CD1c-positive myeloid dendritic cell (primary cell): ENCODE results near the gene HRK.

ENCODE experiments used
- DNase-seq: peaks from one replicate; pipeline ENCODE4 v3.0.0-alpha.2; 2016; ENCODE audit errors: extremely low spot score

Gene HRK

DNA sequence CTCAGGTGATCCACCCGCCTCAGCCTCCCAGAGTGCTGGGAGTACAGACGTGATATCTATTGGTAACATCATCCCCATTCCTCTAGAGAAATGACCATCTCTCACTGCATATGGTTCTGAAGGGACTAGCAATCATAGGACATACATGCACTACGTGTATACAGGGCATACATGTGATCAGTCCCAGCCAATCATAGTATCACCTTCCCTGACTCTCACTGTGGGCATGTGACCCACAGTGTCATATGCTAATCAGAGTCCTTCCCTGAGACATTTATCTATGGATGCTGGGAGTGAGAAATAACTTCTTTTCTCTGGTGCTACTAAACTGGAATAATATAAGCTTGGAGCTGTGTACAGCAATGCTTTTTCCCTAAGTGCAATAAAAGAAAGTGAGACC is 17.4 kb upstream of the HRK start:
- DNase-seq: no peak

DNA sequence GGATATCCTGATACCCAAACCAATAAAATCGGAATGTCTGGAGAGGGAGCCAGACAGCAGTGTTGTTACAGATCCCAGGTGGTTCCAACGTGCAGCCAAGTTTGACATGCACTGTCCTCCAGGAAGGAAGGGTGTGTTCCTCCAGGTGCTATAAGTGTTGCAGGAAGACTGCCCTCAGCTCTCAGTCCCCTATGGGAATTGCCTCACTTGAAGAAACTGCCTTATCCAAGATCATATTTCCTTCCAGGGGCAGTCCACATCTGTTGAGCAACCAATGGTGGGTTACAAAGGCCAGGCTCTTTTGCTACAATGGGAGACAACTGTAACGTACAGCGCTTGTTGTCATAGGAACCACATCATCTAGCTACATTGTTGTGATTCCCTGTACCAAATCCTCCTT is 16.2 kb upstream of the HRK start:
- DNase-seq: no peak

DNA sequence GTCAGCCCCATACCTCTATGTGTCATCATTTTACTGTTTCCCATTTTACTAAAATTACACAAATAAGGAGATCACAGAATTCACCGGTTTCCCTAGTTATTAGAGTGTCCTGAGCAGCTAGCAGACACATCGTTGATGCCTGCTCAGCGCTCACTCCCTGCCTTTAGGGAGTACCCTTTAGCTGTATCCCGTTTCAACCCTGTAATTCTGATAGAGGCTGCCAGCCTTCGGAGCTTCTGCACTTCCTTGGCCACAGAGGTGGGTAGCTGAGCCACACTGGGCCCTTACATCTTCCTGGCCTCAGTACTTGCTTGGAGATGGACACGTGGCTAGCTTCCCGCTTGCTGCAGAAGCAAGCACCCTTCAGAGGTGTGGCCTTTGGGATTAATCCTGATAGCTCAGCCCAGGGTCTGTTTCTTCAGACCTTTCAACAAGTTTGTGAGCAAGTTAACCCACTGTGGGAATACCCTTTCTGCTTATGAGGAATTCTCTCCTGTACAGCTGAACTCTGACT is 15.2 kb upstream of the HRK start:
- DNase-seq: no peak

DNA sequence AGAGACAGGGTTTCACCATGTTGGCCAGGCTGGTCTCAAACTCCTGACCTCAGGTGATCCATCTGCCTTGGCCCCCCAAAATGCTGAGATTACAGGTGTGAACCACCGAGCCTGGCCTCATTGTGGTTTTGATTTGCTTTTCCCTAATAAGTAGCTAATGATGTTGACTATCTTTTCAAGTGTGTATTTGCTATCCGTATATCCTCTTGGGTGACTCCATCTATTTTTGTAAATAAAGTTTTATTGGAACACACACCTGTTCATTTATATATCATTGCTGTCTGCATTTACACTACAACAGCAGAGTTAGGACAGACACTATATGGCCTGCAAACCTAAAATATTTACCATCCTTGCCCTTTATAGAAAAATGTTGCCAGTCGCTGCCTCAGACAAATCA is 13.7 kb upstream of the HRK start:
- DNase-seq: no peak

DNA sequence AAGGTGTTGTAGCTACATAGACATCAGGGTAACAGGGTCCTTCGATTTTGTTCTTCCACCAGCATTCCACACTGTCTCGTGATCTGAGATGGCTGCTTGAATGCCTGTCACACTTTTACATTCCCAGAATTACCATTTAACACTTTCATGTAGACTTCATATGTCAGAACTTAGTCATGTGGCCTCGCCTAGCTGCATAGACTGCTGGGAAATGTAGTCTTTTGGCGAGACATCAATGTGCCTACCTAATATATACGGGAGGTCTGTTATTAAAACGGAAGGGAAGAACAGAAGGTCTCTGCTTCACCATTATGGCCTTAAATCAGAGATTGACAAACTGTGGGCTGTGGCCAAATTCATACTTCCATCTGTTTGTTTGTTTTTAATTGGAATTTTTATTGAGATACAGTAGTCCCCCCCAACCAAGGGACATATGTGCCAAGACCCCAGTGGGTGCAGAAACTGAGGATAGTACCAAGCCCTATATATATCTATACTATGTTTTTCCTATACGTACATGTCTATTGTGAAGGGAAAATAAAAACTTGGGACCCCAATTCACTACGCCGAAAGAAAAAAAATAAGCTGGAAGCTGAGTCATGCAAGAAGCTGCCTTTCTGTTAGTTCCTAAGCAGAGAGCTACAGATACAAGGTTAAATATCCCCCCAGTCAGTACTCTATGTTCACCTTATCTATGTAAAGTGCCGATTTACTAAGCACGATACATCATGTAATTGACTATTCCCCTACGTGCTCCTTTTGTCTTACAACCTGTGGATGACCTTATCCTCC is 11.3 kb upstream of the HRK start:
- DNase-seq: no peak

DNA sequence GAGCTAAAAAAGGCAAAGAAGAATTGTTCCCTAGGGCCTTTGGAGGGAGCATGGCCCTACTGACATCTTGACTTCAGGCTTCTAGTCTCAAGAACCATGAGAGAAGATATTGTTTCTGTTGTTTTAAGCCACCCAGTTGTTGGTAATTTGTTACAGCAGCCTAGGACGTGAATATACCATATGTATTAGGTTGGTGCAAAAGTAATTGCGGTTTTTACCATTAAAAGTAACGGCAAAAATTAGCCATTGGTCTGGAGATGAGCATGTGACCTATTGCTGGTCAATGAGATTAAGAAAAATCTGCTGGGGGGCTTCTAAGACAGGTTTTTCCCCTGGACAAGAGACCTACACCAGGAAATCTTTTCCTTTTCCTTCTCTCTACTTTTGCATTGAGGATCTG is 9.8 kb upstream of the HRK start:
- no peak for DNase-seq

DNA sequence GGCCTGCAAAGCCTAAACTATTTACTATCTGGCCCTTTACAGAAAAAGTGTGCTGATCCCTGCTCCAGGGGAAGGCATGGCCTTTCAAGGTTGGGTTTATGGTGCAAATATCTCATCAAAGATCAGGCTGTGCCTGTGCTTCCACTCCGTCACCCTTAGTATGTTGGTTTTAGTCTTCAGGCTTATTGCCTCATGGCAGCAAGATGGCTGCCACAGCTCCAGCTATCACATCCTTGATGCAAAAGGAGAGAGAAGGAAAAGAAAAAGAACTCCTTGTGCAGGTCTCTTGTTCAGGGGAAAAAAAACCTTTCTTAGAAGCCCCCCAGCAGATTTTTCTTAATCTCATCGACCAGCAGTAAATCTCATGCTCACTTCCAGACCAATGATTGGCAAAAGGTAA is 9.1 kb upstream of the HRK start:
- no peak for DNase-seq

DNA sequence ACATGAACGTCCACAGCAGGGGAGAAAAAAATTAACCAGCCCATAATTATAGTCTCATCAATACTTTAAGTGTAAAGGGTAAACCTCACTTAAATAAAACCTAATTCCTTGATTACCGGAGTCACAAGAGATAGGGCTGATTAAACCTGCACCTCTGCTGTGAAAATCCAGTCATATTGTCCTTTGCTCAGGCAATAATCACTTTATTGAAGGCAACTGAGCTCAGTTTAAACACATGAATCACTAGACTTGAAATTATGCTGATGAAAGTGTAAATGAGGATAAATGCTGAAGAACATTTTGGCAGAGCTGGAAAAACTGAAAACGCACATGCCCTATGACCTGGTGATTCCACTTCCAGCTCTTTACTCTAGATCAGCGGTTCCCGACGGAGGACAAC is 6.7 kb upstream of the HRK start:
- no peak for DNase-seq

DNA sequence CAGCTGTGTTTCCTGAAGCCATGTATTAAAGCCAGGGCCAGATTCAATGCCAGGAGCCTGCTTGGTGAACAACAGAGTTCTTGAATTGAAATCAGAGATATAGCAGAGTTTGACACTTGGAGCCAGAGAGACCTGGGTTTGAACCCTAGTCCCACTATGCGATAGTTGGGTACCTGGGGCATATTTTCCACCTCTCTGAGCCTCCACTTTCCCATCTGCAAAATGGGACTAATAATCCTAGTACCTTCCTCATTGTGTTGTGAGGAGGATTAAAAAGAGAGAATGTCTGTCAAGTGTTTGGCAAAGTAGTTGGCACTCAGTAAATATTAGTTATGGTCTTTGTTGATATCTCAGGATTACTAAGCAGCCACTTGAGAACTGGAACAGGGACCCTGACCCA is 6.0 kb upstream of the HRK start:
- DNase-seq: no peak

DNA sequence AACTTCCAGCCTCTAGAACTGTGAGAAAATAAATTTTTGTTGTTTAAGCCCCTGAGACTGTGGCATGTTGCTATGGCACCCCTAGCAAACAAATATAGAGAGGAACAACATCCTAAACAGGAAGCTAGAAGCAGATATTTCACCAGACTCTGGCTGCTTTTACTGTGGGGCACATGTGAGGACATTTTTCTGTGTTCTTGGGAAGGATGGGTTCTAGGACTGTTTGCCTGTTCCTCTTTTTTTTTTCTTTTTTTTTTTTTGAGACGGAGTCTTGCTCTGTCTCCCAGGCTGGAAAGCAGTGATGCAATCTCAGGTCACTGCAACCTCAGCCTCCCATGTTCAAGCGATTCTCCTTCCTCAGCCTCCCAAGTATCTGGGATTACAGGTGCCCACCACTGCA is 4.2 kb upstream of the HRK start:
- peak; percentile 93 for DNase-seq

DNA sequence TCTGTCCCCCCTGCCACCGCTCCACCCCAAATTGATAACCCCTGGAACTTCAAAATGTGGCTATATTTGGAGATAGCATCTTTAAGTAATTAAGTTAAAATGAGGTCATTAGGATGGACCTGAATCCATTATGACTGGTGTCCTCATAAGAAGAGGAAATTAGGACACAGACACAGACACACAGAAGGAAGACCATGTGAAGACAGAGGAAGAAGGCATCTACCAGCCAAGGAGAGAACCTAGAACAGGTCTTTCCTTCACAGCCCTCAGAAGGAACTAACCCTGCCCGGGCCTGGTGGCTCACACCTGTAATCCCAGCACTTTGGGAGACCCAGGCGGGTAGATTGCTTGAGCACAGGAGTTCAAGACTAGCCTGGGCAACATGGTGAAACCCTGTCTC is 3.6 kb upstream of the HRK start:
- DNase-seq: peak; percentile 40

DNA sequence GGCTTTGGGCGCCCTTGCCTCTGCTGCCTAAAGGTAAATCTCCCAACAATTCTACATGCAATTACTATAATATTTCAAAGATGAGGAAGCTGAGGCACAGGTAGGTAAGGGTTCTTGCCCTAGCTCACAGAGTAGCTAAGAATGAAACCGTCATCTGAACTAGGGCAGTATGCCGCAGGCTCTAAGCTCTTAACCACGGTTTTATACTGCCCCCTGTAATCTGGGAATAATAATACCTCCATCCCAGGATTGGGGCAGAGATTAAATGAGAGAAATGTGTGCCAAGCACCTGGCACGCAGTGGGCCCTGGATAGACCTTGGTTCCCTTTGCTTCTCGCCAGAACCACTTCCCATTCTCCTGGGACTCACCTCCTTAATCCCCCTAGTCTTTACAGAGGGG is 1.5 kb upstream of the HRK start:
- DNase-seq: no peak

DNA sequence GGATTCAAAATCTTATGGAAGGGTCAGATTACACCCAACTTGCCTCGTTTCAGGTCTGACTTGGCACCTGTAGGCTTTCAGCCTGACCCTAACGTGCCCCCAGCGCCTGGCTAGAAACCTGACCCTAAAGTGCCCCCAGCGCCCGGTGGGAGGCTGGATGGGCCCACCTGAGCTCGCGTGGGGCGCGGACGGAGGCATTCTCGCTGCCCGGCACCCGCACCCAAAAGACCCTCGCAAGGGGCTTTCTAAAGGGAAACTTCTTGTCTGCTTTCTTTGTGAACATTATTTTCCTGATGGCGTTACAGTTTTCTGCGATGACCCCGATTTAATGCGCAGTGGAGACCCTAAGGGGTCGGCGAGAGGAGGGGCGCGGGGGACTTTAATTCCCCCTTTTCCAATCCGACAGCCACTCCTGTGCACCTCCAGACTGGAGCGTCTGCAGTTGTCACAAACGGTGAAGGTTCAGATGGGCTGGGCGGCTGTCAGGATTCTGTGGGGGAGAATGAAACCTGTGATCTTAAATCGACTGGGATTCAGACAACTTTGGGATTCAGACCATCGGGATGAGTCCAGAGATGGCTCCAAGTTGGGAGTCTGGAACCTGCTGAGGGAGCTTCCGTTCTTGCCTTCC is 751 bp upstream of the HRK start:
- no peak for DNase-seq

DNA sequence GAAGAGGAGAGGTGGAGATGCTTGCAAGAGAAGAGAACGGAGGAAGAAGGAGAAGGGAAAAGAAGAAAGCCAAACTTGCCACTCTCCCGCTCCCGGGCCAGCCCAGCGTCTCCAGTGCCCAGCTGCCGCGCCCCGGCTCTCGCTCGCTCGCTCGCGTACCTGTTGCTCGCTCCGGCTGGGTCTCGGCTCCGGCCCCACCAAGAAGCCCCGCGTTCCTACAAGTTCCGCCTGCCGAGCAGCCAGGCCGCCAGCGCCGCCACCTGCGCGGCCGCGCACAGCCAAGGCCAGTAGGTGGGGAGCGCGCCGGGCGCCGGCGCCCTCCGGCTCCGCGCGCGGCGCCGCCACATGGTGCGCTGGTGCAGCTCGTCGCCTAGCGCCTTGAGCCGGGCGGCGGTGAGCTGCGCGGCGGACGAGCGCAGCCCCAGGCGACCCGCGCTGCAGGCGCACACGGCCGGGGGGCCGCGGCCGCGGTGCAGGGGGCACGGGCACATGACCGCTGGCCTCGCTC is 370 bp downstream of the HRK start:
- DNase-seq: peak; percentile 23

DNA sequence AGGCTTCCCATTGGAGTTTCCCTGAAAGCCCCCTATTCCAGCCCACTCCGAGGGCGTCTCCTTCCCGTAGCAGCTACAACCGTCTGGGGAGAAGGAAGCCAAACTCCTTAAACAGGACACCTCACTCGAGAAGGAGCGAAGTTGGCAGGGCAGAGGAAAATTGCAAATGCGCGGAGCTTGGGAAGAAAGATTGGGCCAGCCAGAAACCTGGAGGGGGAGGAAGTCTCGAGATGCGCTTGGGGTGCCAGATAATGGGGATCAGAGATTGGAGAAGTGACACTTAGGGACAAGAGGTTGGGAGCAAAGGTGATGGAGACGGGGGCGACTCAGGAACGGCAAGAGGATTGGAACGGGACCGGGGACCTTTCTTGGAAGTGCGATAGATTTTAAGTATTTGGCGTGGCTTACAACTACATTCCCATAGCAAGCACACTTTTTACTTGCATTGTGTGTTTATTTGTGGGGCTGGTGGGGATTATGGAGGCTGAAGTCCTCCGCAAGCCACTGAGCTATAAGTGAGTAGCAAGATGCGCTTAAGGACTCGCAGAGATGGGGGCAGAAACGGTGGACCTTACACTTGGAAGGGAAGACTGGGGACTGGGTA is 926 bp downstream of the HRK start:
- DNase-seq: no peak

DNA sequence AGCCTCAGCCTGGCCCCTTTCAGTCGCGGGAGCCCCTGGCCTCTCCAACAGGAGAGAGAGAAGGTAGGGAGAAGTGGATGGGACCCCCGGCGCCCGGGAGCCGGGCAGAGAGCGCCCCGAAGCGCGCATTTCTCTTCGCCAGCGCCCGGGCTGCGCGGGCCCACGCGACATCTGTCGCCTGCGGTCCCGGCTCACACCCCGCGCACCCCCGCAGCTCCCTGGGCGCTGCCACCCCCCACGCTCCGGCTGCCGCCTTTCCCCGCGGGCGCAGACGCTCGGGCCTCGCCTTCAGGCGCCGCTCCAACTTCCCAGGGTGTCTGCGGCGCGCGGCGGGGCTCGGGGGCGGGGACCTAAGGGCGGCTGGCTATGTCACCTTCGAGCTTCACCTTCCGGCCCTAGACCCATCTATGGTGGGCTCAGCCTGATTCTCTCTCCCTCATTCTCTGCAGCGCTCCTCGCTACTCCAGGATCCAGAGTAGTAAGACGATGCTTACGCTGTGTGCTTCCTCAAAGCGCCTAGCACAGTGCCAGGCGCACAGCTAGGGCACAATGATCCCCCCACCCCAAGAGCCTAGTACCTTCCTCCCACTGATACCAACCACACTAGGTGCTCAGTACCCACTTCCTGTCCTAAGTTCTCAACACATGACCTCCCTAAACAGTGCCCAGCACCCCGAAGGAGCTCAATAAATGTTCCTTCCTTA is 1.6 kb downstream of the HRK start:
- DNase-seq: peak; percentile 20

DNA sequence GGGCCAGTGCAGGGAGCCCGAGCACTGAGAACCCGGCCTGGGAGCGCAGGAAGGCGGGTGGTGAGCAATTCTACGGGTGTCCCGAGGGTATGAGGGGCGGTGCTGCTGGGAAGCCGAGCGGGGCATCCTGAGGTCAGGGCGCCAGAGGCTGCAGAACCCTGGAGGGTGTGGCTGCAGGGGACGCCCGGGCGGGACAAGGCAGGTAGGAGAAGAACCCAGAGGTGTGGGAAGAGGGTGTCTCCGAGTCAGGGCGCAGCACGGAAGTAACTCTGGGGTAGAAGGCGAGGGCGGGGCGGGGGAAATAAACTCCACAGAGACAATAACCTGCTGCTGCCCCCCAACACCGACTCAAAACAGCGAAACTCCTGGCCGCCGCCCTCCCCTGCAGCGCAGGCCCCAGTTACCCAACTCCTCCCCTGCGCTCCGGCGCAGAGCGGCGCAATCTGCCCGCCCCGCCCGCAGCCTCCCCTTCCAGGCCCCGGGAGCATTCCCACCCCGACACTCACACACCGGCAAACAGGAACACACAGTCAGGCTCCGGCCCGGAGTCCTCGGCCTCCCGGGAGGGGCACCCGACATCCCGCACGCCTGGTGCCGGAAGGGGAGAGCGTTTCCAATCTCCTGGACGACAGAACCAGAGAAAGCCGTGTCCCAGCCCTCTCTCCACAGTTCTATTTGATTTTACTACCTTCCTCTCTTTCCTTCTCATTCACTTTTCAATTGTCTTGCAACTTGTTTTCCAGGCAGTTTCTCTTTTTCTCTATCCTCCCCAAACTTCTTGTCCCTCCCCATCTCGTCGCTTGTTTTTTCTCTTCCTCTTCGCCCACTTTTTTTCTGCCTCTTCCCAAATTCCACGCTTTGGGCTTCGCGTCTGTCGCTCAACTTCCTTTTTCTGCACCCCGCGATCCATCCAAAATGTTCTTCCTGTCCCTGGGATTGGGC is 2.4 kb downstream of the HRK start:
- DNase-seq: peak; percentile 53

DNA sequence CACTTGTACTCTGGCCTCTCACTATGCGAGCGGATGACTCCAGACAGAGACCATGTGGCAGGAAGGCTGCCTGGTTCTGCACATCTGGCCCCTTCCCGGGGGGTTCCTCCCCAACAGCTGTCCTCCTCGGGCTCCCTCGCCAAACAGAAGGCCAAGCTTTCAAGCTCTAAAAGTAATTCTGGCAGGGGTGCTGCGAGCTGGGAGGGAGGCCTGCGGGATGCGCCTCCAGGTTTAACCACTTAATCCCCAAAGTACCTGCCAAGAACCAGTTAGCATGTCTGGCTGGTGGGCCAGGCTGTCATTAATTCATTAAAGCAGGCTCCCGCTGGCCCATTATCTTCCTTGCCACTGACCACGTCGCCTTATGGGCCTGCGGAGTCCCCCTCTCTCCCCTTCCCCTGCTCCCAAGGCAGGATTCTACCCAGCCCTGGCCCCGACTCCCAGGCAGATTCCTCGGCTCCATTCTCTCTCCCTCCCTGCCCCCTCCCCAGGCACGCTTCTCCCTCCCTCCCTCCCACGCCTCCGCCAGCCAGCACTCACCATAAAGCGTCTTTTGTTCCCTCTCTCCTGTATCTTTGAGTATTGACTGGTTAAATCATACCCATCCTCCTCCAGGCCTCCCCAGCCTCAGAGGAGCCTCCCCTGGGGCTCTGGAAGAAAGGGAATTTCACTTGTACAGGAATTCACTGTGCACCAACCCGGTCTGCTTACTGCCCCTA is 4.9 kb downstream of the HRK start:
- no peak for DNase-seq

DNA sequence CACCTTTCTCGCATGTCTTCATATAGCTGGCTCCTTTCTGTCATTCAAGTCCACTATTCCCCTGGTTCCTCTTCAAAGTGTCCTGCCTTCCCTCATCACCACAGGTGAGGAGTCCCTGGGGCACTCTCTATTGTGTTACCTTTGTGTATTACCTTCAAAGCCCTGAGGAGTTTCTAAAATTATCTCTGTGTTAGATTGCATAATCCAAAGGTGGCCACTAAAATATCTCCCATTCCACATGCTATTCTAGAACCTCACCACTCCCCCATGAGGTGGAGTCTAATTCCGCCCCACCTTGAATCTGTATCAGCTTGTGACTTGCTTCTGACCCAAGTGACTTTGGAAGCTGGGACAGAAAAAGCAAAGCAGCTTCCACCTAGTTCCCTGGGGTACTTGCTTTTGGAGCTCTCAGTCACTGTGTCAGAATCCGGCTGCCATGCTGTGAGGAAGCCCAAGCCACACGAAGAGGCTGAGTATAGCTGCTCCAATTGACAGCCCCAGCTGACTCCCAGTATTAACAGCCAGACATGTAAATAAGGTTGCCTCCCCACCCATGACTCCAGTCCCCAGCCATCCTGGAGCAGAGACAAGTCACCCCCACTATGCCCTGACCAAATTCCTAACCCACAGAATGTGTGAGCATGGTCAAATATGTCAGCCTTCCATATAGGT is 6.8 kb downstream of the HRK start:
- DNase-seq: no peak

DNA sequence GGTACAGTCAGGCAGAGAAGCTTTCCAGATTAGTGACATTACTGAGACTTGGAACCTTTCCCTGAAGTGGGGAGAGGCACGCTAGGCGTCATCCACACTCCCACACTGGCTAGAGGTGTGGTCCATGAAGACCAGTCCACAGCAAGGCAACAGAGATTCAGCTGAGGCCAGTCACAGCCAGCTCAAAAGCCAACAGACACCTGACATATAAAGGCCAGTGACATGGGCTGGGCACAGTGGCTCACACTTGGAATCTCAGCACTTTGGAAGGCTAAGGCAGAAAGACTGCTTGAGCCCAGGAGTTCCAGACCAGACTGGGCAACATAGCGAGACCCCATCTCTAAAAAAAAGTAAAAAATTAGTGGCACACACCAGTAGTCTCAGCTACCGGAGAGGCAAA is 10.9 kb downstream of the HRK start:
- DNase-seq: no peak
